ENCODE data around the gene DMRTB1. TPM values are rescaled to one million over a fixed set of nuclear protein-coding genes. Genes with fewer than 3 reads are reported as not detected.
A peak's percentile ranks its signal among the peaks of the same experiment; 100 is the strongest.

Gene DMRTB1
- total and polyA plus RNA-seq, 4 donors = not detected

DNA sequence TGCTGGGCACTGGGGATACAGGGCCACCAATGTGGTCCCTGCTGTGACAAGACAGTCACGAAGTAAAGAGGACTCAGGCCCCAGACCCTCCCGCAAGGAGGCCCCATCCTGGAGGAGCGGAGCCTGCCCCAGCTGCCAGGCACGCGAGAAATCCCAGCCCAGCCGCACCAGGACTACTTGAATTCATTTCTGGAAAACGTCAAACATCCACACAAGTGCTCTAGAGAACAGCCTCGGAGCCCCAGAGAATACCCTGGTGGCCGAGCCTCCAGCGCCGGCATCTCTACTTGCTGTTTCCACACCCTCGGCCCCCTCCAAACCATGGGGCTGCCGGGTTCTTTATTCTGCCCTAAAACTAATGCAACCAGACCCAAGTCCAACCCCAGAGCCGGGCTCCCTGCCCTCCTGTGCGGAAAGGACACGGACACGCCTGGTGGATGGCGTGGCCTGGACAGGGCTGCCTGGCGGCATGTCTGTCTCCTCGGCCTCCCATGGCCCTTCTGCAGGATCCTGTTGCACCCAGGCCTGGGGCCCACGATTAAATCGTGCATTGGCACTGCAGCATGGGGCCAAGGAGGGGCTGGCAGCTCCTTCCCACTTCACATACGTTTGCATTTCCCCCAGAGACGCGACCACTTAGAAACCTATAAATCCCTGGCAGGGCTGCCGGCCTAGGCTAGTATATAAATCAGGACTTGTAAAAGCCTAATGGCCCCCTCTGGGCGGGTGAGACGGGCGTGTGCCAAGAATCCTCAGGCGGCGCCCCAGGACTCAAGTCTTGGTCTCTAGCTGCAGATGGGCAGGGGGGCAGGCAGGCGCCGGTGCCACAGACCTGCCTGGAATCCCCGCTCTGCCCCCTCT, 41.2 kb downstream of the DMRTB1 start:
- ATAC-seq (ENCODE audit: insufficient read depth, low FRiP score) (no peak), DNase-seq (peak in 2 of 3 donors; percentile 25 to 27)
- Histone ChIP-seq H3K9me3 (ENCODE audit: control insufficient read depth in 4 of 4, insufficient read depth in 3 of 4, low read length in 3 of 4) (peaks cover 0 to 2% (median 0%) of the 10 kb centered on the region in 4 donors), H3K4me1 (ENCODE audit: control insufficient read depth in 5 of 5, insufficient read depth in 5 of 5, low read length in 5 of 5) (peaks cover 0 to 7% (median 0%) of the 10 kb centered on the region in 5 donors), H3K27ac (ENCODE audit: low read depth in 1 of 2, low read length in 1 of 2) (no peak overlapping the region), H3K36me3 (ENCODE audit: control insufficient read depth in 4 of 4, insufficient read depth in 4 of 4, low read length in 4 of 4) (no peaks in the 10 kb centered on the region), H3K9ac (ENCODE audit: insufficient read depth in 1 of 2, low read length in 2 of 2) (no peak overlapping the region), H3K27me3 (ENCODE audit: control insufficient read depth in 3 of 3, insufficient read depth in 3 of 3, low read length in 2 of 3) (no peaks in the 10 kb centered on the region), H3K4me3 (no peak overlapping the region)
- WGBS, 2 donors = 75 to 87% methylated on average over 34 of the region's 34 CpGs
- TF ChIP-seq, protein P1, sequence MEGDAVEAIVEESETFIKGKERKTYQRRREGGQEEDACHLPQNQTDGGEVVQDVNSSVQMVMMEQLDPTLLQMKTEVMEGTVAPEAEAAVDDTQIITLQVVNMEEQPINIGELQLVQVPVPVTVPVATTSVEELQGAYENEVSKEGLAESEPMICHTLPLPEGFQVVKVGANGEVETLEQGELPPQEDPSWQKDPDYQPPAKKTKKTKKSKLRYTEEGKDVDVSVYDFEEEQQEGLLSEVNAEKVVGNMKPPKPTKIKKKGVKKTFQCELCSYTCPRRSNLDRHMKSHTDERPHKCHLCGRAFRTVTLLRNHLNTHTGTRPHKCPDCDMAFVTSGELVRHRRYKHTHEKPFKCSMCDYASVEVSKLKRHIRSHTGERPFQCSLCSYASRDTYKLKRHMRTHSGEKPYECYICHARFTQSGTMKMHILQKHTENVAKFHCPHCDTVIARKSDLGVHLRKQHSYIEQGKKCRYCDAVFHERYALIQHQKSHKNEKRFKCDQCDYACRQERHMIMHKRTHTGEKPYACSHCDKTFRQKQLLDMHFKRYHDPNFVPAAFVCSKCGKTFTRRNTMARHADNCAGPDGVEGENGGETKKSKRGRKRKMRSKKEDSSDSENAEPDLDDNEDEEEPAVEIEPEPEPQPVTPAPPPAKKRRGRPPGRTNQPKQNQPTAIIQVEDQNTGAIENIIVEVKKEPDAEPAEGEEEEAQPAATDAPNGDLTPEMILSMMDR (IDR thresholded peaks at IDR 0.05; ENCODE audit: control extremely low read depth, extremely low read depth) = no peak

- DNase-seq = no peak
- Histone ChIP-seq H3K27ac (ENCODE audit: low read depth in 1 of 2, low read length in 1 of 2) (no peak overlapping the region), H3K4me1 (ENCODE audit: control insufficient read depth in 5 of 5, insufficient read depth in 5 of 5, low read length in 5 of 5) (peaks cover 0 to 7% (median 0%) of the 10 kb centered on the region in 5 donors), H3K27me3 (ENCODE audit: control insufficient read depth in 3 of 3, insufficient read depth in 3 of 3, low read length in 2 of 3) (no peaks in the 10 kb centered on the region), H3K9ac (ENCODE audit: insufficient read depth in 1 of 2, low read length in 2 of 2) (no peak overlapping the region), H3K4me3 (no peak overlapping the region), H3K36me3 (ENCODE audit: control insufficient read depth in 4 of 4, insufficient read depth in 4 of 4, low read length in 4 of 4) (no peaks in the 10 kb centered on the region), H3K9me3 (ENCODE audit: control insufficient read depth in 4 of 4, insufficient read depth in 3 of 4, low read length in 3 of 4) (peaks cover 0 to 2% (median 0%) of the 10 kb centered on the region in 4 donors)
- TF ChIP-seq, protein P1 (IDR thresholded peaks at IDR 0.05; ENCODE audit: control extremely low read depth, extremely low read depth) = no peak
- ATAC-seq (ENCODE audit: insufficient read depth, low FRiP score) = no peak
- WGBS, 2 donors = 59 to 68% methylated on average over 21 of the region's 21 CpGs
Measured at GRCh38 chr1:53501065-53502005, 42.1 kb downstream of the DMRTB1 start.

- Histone ChIP-seq H3K36me3 (ENCODE audit: control insufficient read depth in 4 of 4, insufficient read depth in 4 of 4, low read length in 4 of 4) (no peaks in the 10 kb centered on the region), H3K9ac (ENCODE audit: insufficient read depth in 1 of 2, low read length in 2 of 2) (no peak overlapping the region), H3K4me3 (no peak overlapping the region), H3K4me1 (ENCODE audit: control insufficient read depth in 5 of 5, insufficient read depth in 5 of 5, low read length in 5 of 5) (peaks cover 0 to 7% (median 0%) of the 10 kb centered on the region in 5 donors), H3K9me3 (ENCODE audit: control insufficient read depth in 4 of 4, insufficient read depth in 3 of 4, low read length in 3 of 4) (peaks cover 0 to 2% (median 0%) of the 10 kb centered on the region in 4 donors), H3K27ac (ENCODE audit: low read depth in 1 of 2, low read length in 1 of 2) (no peak overlapping the region), H3K27me3 (ENCODE audit: control insufficient read depth in 3 of 3, insufficient read depth in 3 of 3, low read length in 2 of 3) (no peaks in the 10 kb centered on the region)
- 68 to 74% methylated on average over 7 of the region's 7 CpGs for WGBS, 2 donors
- ATAC-seq (ENCODE audit: insufficient read depth, low FRiP score) (no peak), DNase-seq (peak in 2 of 3 donors; percentile 20 to 44)
- TF ChIP-seq, protein P1 (IDR thresholded peaks at IDR 0.05; ENCODE audit: control extremely low read depth, extremely low read depth) = no peak
Measured at GRCh38 chr1:53502641-53503432, 43.6 kb downstream of the DMRTB1 start.
